ENCODE data around the gene PLA2G4B. TPM values are rescaled to one million over a fixed set of nuclear protein-coding genes. Genes with fewer than 3 reads are reported as not detected.

The PLA2G4B gene
- total and polyA plus RNA-seq, 4 donors: 3.3 to 31.2 (median 14.6) TPM

DNA sequence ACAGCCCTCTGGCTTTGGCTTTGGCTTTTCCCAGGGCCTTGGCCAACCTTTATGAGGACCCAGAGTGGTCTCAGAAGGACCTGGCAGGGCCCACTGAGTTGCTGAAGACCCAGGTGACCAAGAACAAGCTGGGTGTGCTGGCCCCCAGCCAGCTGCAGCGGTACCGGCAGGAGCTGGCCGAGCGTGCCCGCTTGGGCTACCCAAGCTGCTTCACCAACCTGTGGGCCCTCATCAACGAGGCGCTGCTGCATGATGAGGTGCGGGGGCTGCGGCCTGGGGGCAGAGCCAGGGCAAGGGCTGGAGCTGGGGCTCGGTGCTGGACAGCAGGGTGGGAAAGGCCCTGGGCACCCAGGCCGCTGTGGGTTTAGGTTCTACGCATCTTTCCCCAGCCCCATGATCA is 6.2 kb downstream of the PLA2G4B start:
- DNase-seq (ENCODE audit: low read depth in 4 of 6, low spot score in 6 of 6): no peak
- Histone ChIP-seq H3K4me1 (ENCODE audit: control insufficient read depth, insufficient read depth, low read length) (peaks cover 3% of the 10 kb centered on the region), H3K4me3 (ENCODE audit: low read depth, low read length) (no peak overlapping the region), H3K9me3 (ENCODE audit: control insufficient read depth, insufficient read depth, low read length) (no peaks in the 10 kb centered on the region), H3K36me3 (ENCODE audit: control insufficient read depth, insufficient read depth, low read length) (peaks cover 99% of the 10 kb centered on the region), H3K27me3 (ENCODE audit: control insufficient read depth, insufficient read depth, low read length) (no peaks in the 10 kb centered on the region), H3K27ac (ENCODE audit: low read depth, low read length) (no peak overlapping the region)
- 90% methylated on average over 12 of the region's 12 CpGs for WGBS (ENCODE audit: insufficient coverage)

DNA sequence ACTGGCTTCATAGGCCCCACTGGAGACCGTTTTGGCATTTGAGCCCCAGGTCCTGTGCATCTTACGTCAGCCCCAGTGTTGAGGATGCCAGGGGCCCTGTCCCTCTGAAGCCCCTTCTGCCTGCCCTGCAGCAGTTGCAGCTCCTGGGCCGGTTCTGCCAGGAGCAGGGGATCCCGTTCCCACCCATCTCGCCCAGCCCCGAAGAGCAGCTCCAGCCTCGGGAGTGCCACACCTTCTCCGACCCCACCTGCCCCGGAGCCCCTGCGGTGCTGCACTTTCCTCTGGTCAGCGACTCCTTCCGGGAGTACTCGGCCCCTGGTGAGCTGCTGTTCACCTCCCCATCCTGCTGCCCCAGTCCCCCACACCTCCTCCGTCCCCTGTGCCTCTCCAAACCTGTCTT is 8.6 kb downstream of the PLA2G4B start:
- Histone ChIP-seq H3K27ac (ENCODE audit: low read depth, low read length) (no peak overlapping the region), H3K4me1 (ENCODE audit: control insufficient read depth, insufficient read depth, low read length) (peaks cover 10% of the 10 kb centered on the region), H3K36me3 (ENCODE audit: control insufficient read depth, insufficient read depth, low read length) (peaks cover 82% of the 10 kb centered on the region), H3K9me3 (ENCODE audit: control insufficient read depth, insufficient read depth, low read length) (no peaks in the 10 kb centered on the region), H3K4me3 (ENCODE audit: low read depth, low read length) (no peak overlapping the region), H3K27me3 (ENCODE audit: control insufficient read depth, insufficient read depth, low read length) (no peaks in the 10 kb centered on the region)
- no peak for DNase-seq (ENCODE audit: low read depth in 4 of 6, low spot score in 6 of 6)
- 85% methylated on average over 14 of the region's 14 CpGs for WGBS (ENCODE audit: insufficient coverage)

DNA sequence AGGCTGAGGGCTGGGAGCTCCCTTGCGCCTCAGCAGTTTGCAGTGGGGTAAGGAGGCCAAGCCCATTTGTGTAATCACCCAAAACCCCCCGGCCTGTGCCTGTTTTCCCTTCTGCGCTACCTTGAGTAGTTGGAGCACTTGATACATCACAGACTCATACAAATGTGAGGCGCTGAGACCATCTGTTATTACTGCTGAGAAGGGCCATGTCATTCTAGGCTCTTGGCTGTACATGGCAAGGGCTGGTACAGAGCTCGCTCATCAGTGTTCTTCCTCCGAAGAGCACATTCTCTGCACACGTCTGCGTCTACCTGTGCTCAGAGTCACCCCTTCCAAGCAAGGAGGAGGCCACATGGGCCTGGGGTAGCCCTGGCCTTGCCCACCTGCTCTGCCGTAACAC is 9.3 kb downstream of the PLA2G4B start:
- peaks cover 75% of the 10 kb centered on the region for H3K36me3 ChIP-seq (ENCODE audit: control insufficient read depth, insufficient read depth, low read length)
- peaks cover 17% of the 10 kb centered on the region for H3K4me1 ChIP-seq (ENCODE audit: control insufficient read depth, insufficient read depth, low read length)
- H3K27me3 ChIP-seq (ENCODE audit: control insufficient read depth, insufficient read depth, low read length): no peaks in the 10 kb centered on the region
- 93% methylated on average over 9 of the region's 9 CpGs for WGBS (ENCODE audit: insufficient coverage)
- H3K27ac ChIP-seq (ENCODE audit: low read depth, low read length): no peak overlapping the region
- H3K4me3 ChIP-seq (ENCODE audit: low read depth, low read length): no peak overlapping the region
- no peak for DNase-seq (ENCODE audit: low read depth in 4 of 6, low spot score in 6 of 6)
- H3K9me3 ChIP-seq (ENCODE audit: control insufficient read depth, insufficient read depth, low read length): no peaks in the 10 kb centered on the region

DNA sequence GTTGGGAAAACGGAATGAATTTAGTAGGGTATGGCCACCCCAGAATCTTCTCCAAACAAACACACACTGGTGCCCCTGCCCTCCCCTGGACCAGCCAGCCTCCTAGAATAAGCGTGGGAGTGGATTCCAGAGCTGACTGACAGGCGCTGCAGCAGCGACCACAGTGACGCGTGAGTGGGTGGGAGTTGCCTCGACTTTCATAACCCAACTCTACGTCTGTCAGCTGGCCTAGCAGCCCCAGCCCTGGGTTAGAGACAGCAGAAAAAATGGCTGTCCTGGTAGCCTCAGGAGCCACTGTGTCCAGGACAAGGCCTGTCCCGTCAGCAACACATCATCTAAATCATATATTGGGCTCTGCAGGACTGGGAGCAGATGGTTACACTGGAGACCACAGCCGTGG is 10.0 kb downstream of the PLA2G4B start:
- H3K27ac ChIP-seq (ENCODE audit: low read depth, low read length): no peak overlapping the region
- H3K4me1 ChIP-seq (ENCODE audit: control insufficient read depth, insufficient read depth, low read length): peaks cover 24% of the 10 kb centered on the region
- WGBS (ENCODE audit: insufficient coverage): 79% methylated on average over 6 of the region's 10 CpGs
- no peaks in the 10 kb centered on the region for H3K27me3 ChIP-seq (ENCODE audit: control insufficient read depth, insufficient read depth, low read length)
- no peak overlapping the region for H3K4me3 ChIP-seq (ENCODE audit: low read depth, low read length)
- DNase-seq (ENCODE audit: low read depth in 4 of 6, low spot score in 6 of 6): no peak
- H3K9me3 ChIP-seq (ENCODE audit: control insufficient read depth, insufficient read depth, low read length): no peaks in the 10 kb centered on the region
- H3K36me3 ChIP-seq (ENCODE audit: control insufficient read depth, insufficient read depth, low read length): peaks cover 72% of the 10 kb centered on the region

DNA sequence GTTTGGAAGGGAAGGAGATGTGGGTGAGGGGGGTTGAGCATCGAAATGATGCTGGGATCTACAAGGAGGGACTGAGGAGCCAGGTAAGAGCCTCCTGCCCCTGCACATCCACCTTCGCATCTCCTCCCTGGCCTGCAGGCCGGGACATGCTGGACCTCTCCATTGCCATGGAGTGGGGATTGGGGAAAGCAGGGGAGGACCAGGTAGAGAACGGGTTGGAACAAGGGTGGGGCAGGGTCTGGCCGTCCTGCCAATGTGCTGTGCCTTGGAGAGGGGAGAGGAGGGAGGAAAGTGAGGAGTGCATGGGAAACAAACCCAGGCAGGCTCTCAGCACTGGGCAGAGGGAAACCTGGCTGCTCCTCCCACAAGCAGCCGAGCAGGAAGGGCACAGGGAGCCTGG is 10.6 kb downstream of the PLA2G4B start:
- WGBS (ENCODE audit: insufficient coverage): 79% methylated on average over 4 of the region's 6 CpGs
- H3K4me3 ChIP-seq (ENCODE audit: low read depth, low read length): no peak overlapping the region
- H3K36me3 ChIP-seq (ENCODE audit: control insufficient read depth, insufficient read depth, low read length): peaks cover 66% of the 10 kb centered on the region

DNA sequence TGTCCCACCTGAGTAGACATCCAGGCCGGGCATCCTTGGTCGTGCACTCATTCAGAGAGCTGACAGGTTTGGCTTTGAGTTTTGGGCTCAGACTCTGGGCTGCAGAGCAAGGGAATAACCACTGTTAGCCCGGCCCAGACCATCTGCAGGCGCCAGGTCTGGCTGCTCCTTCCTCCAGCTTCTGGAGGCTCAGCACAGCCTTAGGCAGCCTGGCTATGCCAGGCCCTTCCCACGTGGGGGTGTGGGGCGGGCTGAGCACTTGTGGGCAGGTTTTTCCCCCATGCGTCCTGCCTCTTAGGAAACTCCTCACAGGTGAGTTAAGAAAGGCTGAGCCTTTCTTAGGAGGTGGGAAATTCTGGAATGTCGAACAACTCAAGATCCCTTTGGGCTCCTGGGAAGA is 11.2 kb downstream of the PLA2G4B start:
- no peak for DNase-seq (ENCODE audit: low read depth in 4 of 6, low spot score in 6 of 6)
- WGBS (ENCODE audit: insufficient coverage): 81% methylated on average over 6 of the region's 8 CpGs
- peaks cover 36% of the 10 kb centered on the region for H3K4me1 ChIP-seq (ENCODE audit: control insufficient read depth, insufficient read depth, low read length)
- H3K36me3 ChIP-seq (ENCODE audit: control insufficient read depth, insufficient read depth, low read length): peaks cover 60% of the 10 kb centered on the region
- H3K9me3 ChIP-seq (ENCODE audit: control insufficient read depth, insufficient read depth, low read length): no peaks in the 10 kb centered on the region
- H3K4me3 ChIP-seq (ENCODE audit: low read depth, low read length): no peak overlapping the region
- H3K27me3 ChIP-seq (ENCODE audit: control insufficient read depth, insufficient read depth, low read length): no peaks in the 10 kb centered on the region
- H3K27ac ChIP-seq (ENCODE audit: low read depth, low read length): no peak overlapping the region

More for the DNA sequence above, 10.6 kb downstream of the PLA2G4B start:
- Histone ChIP-seq H3K27me3 (ENCODE audit: control insufficient read depth, insufficient read depth, low read length) (no peaks in the 10 kb centered on the region), H3K9me3 (ENCODE audit: control insufficient read depth, insufficient read depth, low read length) (no peaks in the 10 kb centered on the region), H3K27ac (ENCODE audit: low read depth, low read length) (no peak overlapping the region), H3K4me1 (ENCODE audit: control insufficient read depth, insufficient read depth, low read length) (peaks cover 30% of the 10 kb centered on the region)
- no peak for DNase-seq (ENCODE audit: low read depth in 4 of 6, low spot score in 6 of 6)

DNA sequence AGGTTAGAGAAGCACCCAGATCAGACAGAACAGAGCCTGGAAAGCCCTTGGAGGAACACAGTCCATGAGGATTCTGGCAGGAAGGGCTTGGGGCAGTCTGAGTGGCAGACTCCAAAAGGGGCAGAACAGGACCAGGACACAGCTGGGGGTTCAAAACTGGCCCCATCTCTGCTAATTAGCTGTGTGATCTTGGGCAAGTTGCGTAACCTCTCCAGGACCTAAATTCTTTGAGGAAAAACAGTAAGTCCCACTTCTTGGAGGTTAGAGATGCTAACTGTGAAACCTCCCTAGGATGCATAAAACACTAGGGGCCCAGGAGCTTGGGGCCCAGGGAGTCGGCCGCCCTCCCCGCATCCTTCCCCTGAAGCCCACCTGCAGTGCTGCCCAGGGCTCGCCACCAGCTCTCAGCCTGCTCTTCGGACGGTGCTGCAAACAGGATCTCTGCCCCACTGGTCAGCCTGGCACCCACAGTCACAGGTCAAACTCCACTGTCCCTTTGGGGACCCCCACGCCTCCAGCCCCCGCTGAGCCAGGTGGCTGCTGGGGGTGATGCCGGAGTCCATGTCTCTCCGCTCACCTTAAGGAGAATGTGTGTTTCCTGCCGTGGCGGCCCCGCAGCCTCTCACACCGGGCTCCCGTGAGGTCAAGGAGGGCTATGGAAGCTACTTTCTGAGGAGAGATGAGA is 12.0 kb downstream of the PLA2G4B start:
- DNase-seq (ENCODE audit: low read depth in 4 of 6, low spot score in 6 of 6): no peak
- Histone ChIP-seq H3K27me3 (ENCODE audit: control insufficient read depth, insufficient read depth, low read length) (no peaks in the 10 kb centered on the region), H3K4me3 (ENCODE audit: low read depth, low read length) (no peak overlapping the region), H3K27ac (ENCODE audit: low read depth, low read length) (no peak overlapping the region), H3K9me3 (ENCODE audit: control insufficient read depth, insufficient read depth, low read length) (no peaks in the 10 kb centered on the region), H3K4me1 (ENCODE audit: control insufficient read depth, insufficient read depth, low read length) (peaks cover 44% of the 10 kb centered on the region), H3K36me3 (ENCODE audit: control insufficient read depth, insufficient read depth, low read length) (peaks cover 52% of the 10 kb centered on the region)
- WGBS (ENCODE audit: insufficient coverage): 80% methylated on average over 15 of the region's 16 CpGs

DNA sequence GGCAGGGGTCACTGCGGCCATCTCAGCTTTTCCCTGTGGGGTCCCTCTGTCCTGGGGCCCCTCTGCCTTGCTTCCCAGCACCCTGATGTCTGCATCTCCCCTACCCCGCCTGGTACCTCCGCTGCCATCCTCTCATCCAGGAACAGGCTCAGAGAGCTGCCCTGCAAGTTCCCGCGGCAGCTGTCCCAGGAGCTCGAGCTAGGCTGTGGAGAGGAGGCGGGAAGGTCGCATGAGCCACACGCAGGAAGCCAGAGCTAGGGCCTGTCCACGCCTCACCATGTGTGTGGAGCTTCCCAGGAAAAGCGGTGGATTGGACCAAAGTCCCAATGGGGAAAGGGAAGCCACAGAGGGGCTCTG is 12.5 kb downstream of the PLA2G4B start:
- Histone ChIP-seq H3K27me3 (ENCODE audit: control insufficient read depth, insufficient read depth, low read length) (no peaks in the 10 kb centered on the region), H3K9me3 (ENCODE audit: control insufficient read depth, insufficient read depth, low read length) (no peaks in the 10 kb centered on the region), H3K27ac (ENCODE audit: low read depth, low read length) (no peak overlapping the region), H3K4me1 (ENCODE audit: control insufficient read depth, insufficient read depth, low read length) (peaks cover 45% of the 10 kb centered on the region), H3K4me3 (ENCODE audit: low read depth, low read length) (no peak overlapping the region), H3K36me3 (ENCODE audit: control insufficient read depth, insufficient read depth, low read length) (peaks cover 47% of the 10 kb centered on the region)
- WGBS (ENCODE audit: insufficient coverage): 60% methylated on average over 11 of the region's 11 CpGs
- DNase-seq (ENCODE audit: low read depth in 4 of 6, low spot score in 6 of 6): no peak

DNA sequence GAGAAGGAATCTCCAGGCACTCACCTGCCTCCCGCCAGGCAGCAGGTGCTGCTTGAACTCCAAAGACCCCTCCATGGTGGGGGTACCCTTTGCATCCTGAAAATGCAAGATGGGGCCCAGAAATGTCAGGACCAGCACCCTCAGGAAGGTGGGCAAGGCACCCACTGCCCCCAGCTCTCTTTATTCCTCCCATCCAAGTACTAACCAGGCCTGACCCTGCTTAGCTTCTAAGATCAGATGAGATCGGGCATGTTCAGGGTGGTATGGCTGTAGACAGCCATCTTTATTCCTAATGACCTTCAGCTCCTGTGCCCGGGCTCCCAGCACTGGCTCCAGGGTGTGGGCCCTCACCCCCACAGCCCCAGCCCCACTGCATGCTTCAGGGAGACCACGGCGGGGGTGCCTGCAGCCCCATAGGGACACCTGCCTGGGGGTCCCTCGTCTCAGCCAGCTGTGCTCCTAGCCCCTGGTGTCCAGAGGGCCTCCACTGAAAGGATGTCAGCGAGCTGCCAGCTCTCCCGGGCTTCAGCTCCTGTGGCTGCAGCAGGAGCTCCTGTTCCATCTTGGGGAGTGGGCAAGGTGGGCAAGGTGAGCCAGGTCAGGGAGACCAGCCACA is 13.2 kb downstream of the PLA2G4B start:
- Histone ChIP-seq H3K4me1 (ENCODE audit: control insufficient read depth, insufficient read depth, low read length) (peaks cover 45% of the 10 kb centered on the region), H3K27ac (ENCODE audit: low read depth, low read length) (no peak overlapping the region), H3K9me3 (ENCODE audit: control insufficient read depth, insufficient read depth, low read length) (no peaks in the 10 kb centered on the region), H3K36me3 (ENCODE audit: control insufficient read depth, insufficient read depth, low read length) (peaks cover 39% of the 10 kb centered on the region), H3K4me3 (ENCODE audit: low read depth, low read length) (no peak overlapping the region), H3K27me3 (ENCODE audit: control insufficient read depth, insufficient read depth, low read length) (no peaks in the 10 kb centered on the region)
- 75% methylated on average over 8 of the region's 8 CpGs for WGBS (ENCODE audit: insufficient coverage)
- no peak for DNase-seq (ENCODE audit: low read depth in 4 of 6, low spot score in 6 of 6)
